Right renal pelvis (tissue), 4 donors: ENCODE measurements around the gene MRPS35. TPM values are rescaled to one million over a fixed set of nuclear protein-coding genes. Genes with fewer than 3 reads are reported as not detected.

Source experiments
- DNase-seq, 4 donors: peaks; one replicate each; pipeline ENCODE4 v3.0.0-alpha.2; 2013; ENCODE audit warnings: low read depth in 4 of 4, low spot score in 3 of 4, missing footprints in 1 of 4
- polyA plus RNA-seq, 4 donors: library from polyadenylated mRNA; unstranded; fragments of 120-200 nt; gene quantifications; one replicate each; pipeline ENCODE4 v1.2.1, GENCODE V29; 2013; ENCODE audit not compliant: insufficient read length in 4 of 4

MRPS35 gene
- polyA plus RNA-seq: 10 to 100 TPM; 80.6 to 97.5 (median 90.1) TPM

- peak; percentile 75 to 83 (median 80) for DNase-seq
Observed at GRCh38 chr12:27710592-27711316, at the start of gene MRPS35. Gene MRPS35, plus strand, starts transcription at chr12:27710832. Its CDS starts 12 bp downstream, at chr12:27710844.

GRCh38 chr12:27665704-27666103, 44.9 kb upstream of the MRPS35 start:
- DNase-seq: no peak

- no peak for DNase-seq
Observed at GRCh38 chr12:27666510-27666909, 44.1 kb upstream of the MRPS35 start.

- DNase-seq: no peak
Observed at GRCh38 chr12:27667540-27667939, 43.1 kb upstream of the MRPS35 start.

GRCh38 chr12:27672051-27672450, 38.6 kb upstream of the MRPS35 start:
- no peak for DNase-seq

GRCh38 chr12:27672643-27673042, 38.0 kb upstream of the MRPS35 start:
- DNase-seq: no peak

GRCh38 chr12:27673101-27673718, 37.4 kb upstream of the MRPS35 start:
- DNase-seq: no peak

- DNase-seq: no peak
Observed at GRCh38 chr12:27674989-27675388, 35.6 kb upstream of the MRPS35 start.

- DNase-seq: no peak
Observed at GRCh38 chr12:27680619-27681018, 30.0 kb upstream of the MRPS35 start.

- DNase-seq: no peak
Observed at GRCh38 chr12:27682534-27682933, 28.1 kb upstream of the MRPS35 start.

- DNase-seq: no peak
Observed at GRCh38 chr12:27685274-27685673, 25.4 kb upstream of the MRPS35 start.

GRCh38 chr12:27686147-27686546, 24.5 kb upstream of the MRPS35 start:
- DNase-seq: no peak

- DNase-seq: no peak
Observed at GRCh38 chr12:27688671-27689070, 22.0 kb upstream of the MRPS35 start.

- no peak for DNase-seq
Observed at GRCh38 chr12:27689558-27690180, 21.0 kb upstream of the MRPS35 start.

GRCh38 chr12:27693403-27693802, 17.2 kb upstream of the MRPS35 start:
- DNase-seq: no peak

- no peak for DNase-seq
Observed at GRCh38 chr12:27695556-27696292, 14.9 kb upstream of the MRPS35 start.

- DNase-seq: no peak
Observed at GRCh38 chr12:27696293-27696652, 14.4 kb upstream of the MRPS35 start, which contains the start of gene REP15. Gene REP15, plus strand, starts transcription at chr12:27696447. Its CDS starts 116 bp downstream, at chr12:27696563.

GRCh38 chr12:27696864-27697564, 13.6 kb upstream of the MRPS35 start:
- no peak for DNase-seq

- peak; percentile 60 to 66 (median 60) for DNase-seq
Observed at GRCh38 chr12:27703720-27704452, 6.7 kb upstream of the MRPS35 start.

- DNase-seq: no peak
Observed at GRCh38 chr12:27705263-27705662, 5.4 kb upstream of the MRPS35 start.
